Kidney (tissue), 14 donors: ENCODE results near the gene MED27. TPM values are rescaled to one million over a fixed set of nuclear protein-coding genes. Genes with fewer than 3 reads are reported as not detected.
A peak's percentile ranks its signal among the peaks of the same experiment; 100 is the strongest.

Experiments
- DNase-seq, 5 donors: peaks; one replicate each; pipeline ENCODE4 v3.0.0-alpha.2; 2013 to 2020
- FAIRE-seq: peaks from 2 replicates; lab custom pipeline; 2012; peaks lifted over from hg19 to GRCh38; lab: Jason Lieb, UNC
- H3K27ac ChIP-seq, 2 donors: one replicate each; pipeline ENCODE4 v1.7.0; 2013; ENCODE audit warnings: low read depth in 2 of 2, low read length in 2 of 2, inconsistent platforms in 1 of 2
- H3K27me3 ChIP-seq: one replicate; pipeline ENCODE4 v1.7.1; 2013; ENCODE audit warnings: low read length, inconsistent platforms; ENCODE audit not compliant: control insufficient read depth, insufficient read depth
- H3K36me3 ChIP-seq, 3 donors: one replicate each; pipeline versions ENCODE4 v1.7.0 to v1.7.1; 2013; ENCODE audit warnings: low read length in 3 of 3, control low read depth in 1 of 3, inconsistent platforms in 1 of 3; ENCODE audit not compliant: insufficient read depth in 3 of 3, control insufficient read depth in 2 of 3
- H3K4me1 ChIP-seq, 3 donors: one replicate each; pipeline versions ENCODE4 v1.7.0 to v1.7.1; 2013; ENCODE audit warnings: low read length in 3 of 3, inconsistent platforms in 1 of 3, low read depth in 1 of 3; ENCODE audit not compliant: control insufficient read depth in 2 of 3, insufficient read depth in 2 of 3
- H3K4me3 ChIP-seq, 3 donors: one replicate each; pipeline versions ENCODE4 v1.7.0 to v1.8.1; 2013; ENCODE audit warnings: low read length in 3 of 3, control low read depth in 1 of 3, inconsistent platforms in 1 of 3
- H3K9ac ChIP-seq, 3 donors: one replicate each; pipeline versions ENCODE4 v1.7.0 to v1.7.1; 2013; ENCODE audit warnings: low read length in 3 of 3, control low read depth in 1 of 3, inconsistent platforms in 1 of 3
- H3K9me3 ChIP-seq, 3 donors: one replicate each; pipeline versions ENCODE4 v1.7.0 to v1.7.1; 2013; ENCODE audit warnings: low read length in 3 of 3, control low read depth in 1 of 3, inconsistent platforms in 1 of 3; ENCODE audit not compliant: control insufficient read depth in 2 of 3, insufficient read depth in 1 of 3
- intact Hi-C: fragments of 100-400 bp; cut with DNase I; formaldehyde crosslinking; loops from one replicate; pipeline ENCODE4 v1.11.1; 2022
- polyA plus RNA-seq: library from polyadenylated mRNA; stranded (reverse); fragments of 350-450 nt; fragmentation: Illumina TruSeq; extraction: RNeasy Lipid Tissue Mini Kit (QIAGEN cat#74804); gene quantifications from one replicate; pipeline ENCODE4 v1.2.3, GENCODE V29; 2014; ENCODE audit warnings: low read depth, low replicate concordance; ENCODE audit not compliant: insufficient read depth
- total RNA-seq: library from RNA; stranded (reverse); fragmentation: NEBNext Ultra II Directional; extraction: Animal tissue kit (Norgen Biotek cat#: 25700); gene quantifications from one replicate; pipeline ENCODE4 v1.2.1, GENCODE V29; 2021
- TF ChIP-seq, protein P1 (sequence below): IDR thresholded peaks from 3 replicates; pipeline ENCODE4 v1.5.1; 2012; ENCODE audit warnings: mild to moderate bottlenecking, moderate library complexity, borderline replicate concordance; ENCODE audit not compliant: insufficient read depth; ENCODE audit errors: extremely low read depth
- donor health status: control.
- donor health status: control.
- donor health status: control.
- donor health status: control.
- donor health status: control.
- donor health status: DM: yes; HTN: yes; CAD: no.
- donor health status: Normal renal cell carcinoma (clear cell type).

Gene MED27
- total and polyA plus RNA-seq, 2 donors from 2014 or later, result 15.9 to 23.1 TPM

DNA sequence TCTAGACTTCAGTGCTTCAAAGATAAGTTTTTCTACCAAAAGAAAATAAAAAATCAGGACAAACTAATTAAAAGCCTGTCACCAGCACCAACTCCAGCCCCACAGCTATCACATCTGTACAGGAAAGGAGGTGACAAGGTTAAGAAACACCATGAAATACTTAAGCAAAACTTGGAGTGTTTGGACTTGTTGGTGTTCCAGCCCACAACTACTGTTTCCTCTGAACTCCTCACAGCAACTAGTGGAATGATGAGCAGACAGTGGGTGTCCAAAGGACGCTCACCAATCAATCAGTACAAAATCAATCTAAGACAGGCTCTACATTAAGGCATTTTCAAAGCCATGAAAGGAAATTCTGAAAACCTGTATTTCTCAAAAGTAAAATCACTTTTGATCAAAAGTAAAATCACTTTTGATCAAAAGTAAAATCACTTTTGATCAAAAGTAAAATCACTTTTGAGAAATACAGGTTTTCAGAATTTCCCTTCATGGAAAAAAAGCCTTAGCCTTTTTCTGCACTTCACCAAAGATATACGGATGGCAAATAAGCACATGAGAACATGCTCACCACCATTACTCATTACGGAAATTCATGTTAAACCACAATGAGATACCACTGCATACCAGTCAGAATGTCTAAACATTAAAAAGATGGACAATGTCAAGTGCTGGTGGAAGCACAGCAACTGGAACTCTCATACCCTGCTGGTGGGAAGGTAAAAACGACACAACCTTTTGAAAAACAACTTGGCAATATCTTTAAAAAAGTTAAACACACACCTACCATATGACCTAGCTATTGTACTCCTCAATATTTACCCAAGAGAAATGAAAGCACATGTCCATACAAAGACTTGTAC is 79.7 kb downstream of the MED27 start:
- DNase-seq (no peak), FAIRE-seq (no peak)
- no peaks in the 10 kb centered on the region for H3K27me3 ChIP-seq
- no peaks in the 10 kb centered on the region for H3K36me3 ChIP-seq
- H3K27ac ChIP-seq, result no peak overlapping the region
- H3K4me3 ChIP-seq, result no peak overlapping the region
- intact Hi-C loops, result no loop called here
- no peaks in the 10 kb centered on the region for H3K9me3 ChIP-seq
- no peaks in the 10 kb centered on the region for H3K4me1 ChIP-seq
- TF ChIP-seq, protein P1, sequence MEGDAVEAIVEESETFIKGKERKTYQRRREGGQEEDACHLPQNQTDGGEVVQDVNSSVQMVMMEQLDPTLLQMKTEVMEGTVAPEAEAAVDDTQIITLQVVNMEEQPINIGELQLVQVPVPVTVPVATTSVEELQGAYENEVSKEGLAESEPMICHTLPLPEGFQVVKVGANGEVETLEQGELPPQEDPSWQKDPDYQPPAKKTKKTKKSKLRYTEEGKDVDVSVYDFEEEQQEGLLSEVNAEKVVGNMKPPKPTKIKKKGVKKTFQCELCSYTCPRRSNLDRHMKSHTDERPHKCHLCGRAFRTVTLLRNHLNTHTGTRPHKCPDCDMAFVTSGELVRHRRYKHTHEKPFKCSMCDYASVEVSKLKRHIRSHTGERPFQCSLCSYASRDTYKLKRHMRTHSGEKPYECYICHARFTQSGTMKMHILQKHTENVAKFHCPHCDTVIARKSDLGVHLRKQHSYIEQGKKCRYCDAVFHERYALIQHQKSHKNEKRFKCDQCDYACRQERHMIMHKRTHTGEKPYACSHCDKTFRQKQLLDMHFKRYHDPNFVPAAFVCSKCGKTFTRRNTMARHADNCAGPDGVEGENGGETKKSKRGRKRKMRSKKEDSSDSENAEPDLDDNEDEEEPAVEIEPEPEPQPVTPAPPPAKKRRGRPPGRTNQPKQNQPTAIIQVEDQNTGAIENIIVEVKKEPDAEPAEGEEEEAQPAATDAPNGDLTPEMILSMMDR, result no peak
- H3K9ac ChIP-seq, result no peak overlapping the region

DNA sequence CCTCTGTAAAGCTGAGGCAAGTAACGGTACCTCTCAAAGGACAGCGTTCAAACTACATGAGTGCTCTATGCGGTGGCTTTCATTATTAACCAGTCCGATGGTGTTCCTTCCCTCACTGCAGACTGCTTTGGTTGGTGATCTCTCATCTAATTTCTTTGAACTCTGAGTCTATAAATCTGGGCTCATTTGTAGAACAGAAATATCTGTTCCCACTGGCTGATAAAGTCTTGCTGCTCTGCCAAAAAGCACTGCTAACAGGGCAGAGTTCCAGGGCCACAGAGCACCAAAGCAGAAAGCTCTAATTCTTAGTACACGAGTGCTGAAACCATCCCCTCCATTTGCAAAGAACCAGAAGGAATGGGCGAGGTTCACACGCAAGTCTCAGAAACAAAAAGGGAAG is 81.9 kb downstream of the MED27 start:
- Histone ChIP-seq H3K4me1 (no peaks in the 10 kb centered on the region), H3K9ac (no peak overlapping the region), H3K4me3 (no peak overlapping the region), H3K36me3 (no peaks in the 10 kb centered on the region), H3K27me3 (no peaks in the 10 kb centered on the region), H3K9me3 (no peaks in the 10 kb centered on the region), H3K27ac (no peak overlapping the region)
- TF ChIP-seq, protein P1, result no peak
- FAIRE-seq (no peak), DNase-seq (peak in 1 of 5 donors; percentile 43)
- intact Hi-C loops, result no loop called here

DNA sequence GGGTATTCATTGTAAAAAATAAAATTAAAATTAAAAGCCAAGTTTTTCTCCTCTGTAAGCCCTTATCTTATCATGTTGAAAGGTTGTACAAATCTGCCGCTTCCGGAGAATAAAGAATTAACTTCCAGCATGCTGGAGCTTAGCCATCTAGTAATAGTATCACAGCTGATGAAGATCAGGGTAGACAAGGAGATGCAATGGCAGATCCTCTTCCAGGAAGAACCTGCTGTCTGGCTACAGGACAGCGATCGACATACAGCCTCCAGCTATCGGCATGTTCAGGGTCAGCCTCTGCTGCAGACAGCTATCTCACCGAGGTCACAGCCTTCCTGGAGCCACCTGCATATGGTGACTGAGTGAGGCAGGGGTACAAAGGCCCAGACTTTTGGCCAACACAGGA is 82.6 kb downstream of the MED27 start:
- Histone ChIP-seq H3K36me3 (no peaks in the 10 kb centered on the region), H3K9me3 (no peaks in the 10 kb centered on the region), H3K27me3 (no peaks in the 10 kb centered on the region), H3K9ac (no peak overlapping the region), H3K4me1 (no peaks in the 10 kb centered on the region), H3K27ac (no peak overlapping the region), H3K4me3 (no peak overlapping the region)
- FAIRE-seq (no peak), DNase-seq (no peak)
- TF ChIP-seq, protein P1, result no peak
- intact Hi-C loops, result no loop called here
